Heart left ventricle (tissue), 13 donors: ENCODE measurements around the gene KCTD13.

Source experiments
- CTCF ChIP-seq, 12 donors: fragments of 200-600 bp; sonication (generic) in 4 of 12; IDR thresholded peaks; one replicate each; pipeline versions ENCODE4 v1.5.0 to v1.8.0; 2018 to 2022; ENCODE audit warnings: antibody characterized with exemption in 12 of 12, mild to moderate bottlenecking in 5 of 12
- POLR2A ChIP-seq, 2 donors: fragments of 450-650 bp; IDR thresholded peaks; one replicate each; pipeline ENCODE4 v1.6.1; 2017; ENCODE audit warnings: antibody characterized with exemption in 2 of 2, mild to moderate bottlenecking in 2 of 2, moderate library complexity in 2 of 2
- donor health status: ischemic (EF 13 %, LVEDD 7.1; RV severe dilation, severe dysfunction).
- donor health status: DM: no; HTN: yes; CAD: no.
- donor health status: DM: no; HTN: no; CAD: no.
- donor health status: ischemic (EF 25% LVEDD 6.9; RV normal size, moderate dysfunction).
- donor health status: ischemic (EF 25% LVEDD 5.7; RV mildly dilated, moderate dysfunction).
- donor health status: ischemic (EF 35%, LVEDD 5.7; RV mildly dilated, moderate dysfunction).
- donor health status: nonischemic (EF 11% LVEDD 7.7; RV severe dilation, severe dysfunction).
- donor health status: DM: yes; HTN: yes; CAD: no.
- donor health status: PGD.
- donor health status: ischemic (EF 29% LVEDD 5.4; RV normal size, mild dysfunction).
- donor health status: nonischemic (EF 23%, LVEDD 6.1; RV moderate dilation, normal function).

- no peak for TF ChIP-seq POLR2A (IDR thresholded peaks at IDR 0.05)
- no peak for TF ChIP-seq CTCF (IDR thresholded peaks at IDR 0.05)
Observed at GRCh38 chr16:29892458-29892813, 33.6 kb downstream of the KCTD13 start.
